ENCODE results near the gene UNK.

The UNK gene

DNA sequence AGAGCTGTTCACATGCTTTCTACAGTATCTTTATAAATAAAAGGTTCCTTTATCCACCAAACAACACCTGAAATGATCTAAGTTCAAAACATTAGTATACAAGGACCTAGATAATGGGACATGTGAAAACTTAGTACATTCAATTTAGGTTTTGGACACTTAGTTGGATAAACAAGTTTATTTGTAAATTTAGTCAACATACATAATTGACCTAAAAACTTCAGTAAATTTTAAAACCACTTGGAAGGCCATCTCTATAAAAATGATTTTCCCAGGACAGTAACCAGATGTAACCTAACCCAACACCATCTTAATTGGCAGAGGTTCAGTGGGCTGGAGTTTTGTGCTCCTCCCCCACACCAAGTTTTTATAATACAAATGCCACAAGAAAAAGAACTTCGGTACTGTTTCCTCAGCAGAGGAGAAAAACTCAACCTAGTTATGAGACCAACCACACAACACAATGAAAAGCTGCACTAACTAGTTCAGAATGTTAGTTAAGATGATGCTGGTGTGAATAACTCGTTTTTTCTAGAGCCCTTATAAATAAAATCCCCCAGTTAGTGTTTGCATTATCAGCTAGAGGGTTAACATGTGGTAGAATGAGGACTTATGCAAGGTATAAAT is 7.2 kb upstream of the UNK start:
- TF ChIP-seq, protein P1, sequence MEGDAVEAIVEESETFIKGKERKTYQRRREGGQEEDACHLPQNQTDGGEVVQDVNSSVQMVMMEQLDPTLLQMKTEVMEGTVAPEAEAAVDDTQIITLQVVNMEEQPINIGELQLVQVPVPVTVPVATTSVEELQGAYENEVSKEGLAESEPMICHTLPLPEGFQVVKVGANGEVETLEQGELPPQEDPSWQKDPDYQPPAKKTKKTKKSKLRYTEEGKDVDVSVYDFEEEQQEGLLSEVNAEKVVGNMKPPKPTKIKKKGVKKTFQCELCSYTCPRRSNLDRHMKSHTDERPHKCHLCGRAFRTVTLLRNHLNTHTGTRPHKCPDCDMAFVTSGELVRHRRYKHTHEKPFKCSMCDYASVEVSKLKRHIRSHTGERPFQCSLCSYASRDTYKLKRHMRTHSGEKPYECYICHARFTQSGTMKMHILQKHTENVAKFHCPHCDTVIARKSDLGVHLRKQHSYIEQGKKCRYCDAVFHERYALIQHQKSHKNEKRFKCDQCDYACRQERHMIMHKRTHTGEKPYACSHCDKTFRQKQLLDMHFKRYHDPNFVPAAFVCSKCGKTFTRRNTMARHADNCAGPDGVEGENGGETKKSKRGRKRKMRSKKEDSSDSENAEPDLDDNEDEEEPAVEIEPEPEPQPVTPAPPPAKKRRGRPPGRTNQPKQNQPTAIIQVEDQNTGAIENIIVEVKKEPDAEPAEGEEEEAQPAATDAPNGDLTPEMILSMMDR (conservative IDR thresholded peaks at IDR 0.05): no peak
- peak overlapping the region; percentile 31; the same call in 1 of the 2 replicates for H3K27ac ChIP-seq

DNA sequence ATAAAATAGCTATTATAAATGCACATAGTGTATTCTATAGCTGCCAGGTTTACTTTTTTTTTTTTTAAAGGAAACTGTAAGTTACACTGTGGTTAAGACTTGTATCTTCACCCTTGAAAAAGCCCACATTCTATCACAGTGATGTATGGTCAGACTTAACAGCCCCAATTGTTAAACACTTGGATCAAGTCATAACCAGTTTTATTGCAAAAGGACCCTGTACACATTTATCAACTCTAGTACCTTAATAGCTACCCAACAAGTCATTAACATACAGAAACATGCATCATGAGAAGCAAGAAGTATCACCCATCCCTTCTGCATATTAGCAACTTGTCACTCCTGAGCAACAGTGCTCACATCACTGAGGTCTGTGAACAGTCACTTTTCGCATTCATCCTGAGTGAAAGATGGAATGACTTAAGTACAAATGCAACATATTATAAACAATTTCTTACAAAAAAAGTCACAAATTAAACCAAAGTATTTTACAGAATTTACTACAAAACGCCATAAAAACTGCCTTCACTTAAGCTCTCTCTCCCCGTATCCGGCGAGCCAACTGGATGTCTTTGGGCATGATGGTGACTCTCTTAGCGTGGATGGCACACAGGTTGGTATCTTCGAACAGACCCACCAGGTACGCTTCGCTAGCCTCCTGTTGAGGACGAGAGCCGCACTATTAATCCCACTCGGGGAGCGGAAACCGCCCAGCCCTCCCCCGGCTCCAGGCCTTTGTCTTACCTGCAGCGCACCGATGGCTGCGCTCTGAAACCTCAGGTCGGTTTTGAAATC is 6.3 kb upstream of the UNK start:
- peak overlapping the region; percentile 94 for H3K27ac ChIP-seq

DNA sequence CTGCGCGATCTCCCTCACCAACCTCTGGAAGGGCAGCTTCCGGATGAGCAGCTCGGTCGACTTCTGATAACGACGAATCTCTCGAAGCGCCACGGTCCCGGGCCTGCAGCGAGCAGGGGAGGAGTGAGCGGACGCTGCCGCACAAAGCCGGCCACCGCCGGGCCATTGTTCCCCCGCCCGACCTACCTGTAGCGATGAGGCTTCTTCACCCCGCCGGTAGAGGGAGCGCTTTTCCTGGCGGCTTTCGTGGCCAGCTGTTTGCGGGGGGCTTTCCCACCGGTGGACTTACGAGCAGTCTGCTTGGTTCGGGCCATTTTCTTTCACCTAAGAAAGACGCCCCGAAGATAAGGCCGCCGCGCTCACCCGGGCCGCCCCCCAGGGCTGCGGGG is 5.8 kb upstream of the UNK start:
- TF ChIP-seq, protein P1 (conservative IDR thresholded peaks at IDR 0.05): peak; percentile 78
- peak overlapping the region; percentile 94 for H3K27ac ChIP-seq

DNA sequence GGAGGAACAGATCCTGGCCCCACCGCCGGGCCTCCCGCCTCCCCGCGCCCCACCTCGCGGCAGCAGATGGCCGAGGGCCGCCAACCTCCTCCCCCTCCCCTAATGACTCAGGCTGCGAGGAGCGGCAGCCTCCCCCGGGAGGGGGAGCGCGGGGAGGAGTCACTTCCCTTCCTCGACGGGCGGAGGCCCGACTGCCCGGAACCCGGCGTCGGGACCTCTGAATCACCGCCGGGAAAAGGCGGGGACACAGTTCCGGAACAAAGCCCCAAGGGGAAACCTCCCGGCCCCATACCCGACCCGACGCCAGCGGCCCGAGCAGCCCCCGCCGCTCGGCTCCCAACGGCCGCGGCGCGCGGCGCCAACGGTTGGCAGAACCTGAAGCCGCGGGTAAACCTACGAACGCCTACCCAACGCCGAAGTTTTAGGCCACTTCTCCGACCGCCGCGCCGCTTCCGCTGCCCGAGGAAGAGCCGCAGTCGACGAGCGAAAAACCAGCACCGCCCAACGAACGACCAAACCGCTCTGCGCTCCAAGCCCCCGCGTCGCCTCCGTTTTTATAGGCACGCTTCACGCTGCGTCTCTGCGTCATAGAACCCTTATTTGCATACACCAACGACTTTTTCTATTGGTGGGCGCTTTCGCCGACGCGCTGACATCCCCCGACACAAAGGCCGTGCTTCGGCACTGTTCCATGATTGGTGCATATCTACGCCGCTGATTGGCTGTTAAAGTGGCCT is 5.2 kb upstream of the UNK start:
- H3K27ac ChIP-seq: peak overlapping the region; percentile 94
- TF ChIP-seq, protein P1 (conservative IDR thresholded peaks at IDR 0.05): peak; percentile 46

DNA sequence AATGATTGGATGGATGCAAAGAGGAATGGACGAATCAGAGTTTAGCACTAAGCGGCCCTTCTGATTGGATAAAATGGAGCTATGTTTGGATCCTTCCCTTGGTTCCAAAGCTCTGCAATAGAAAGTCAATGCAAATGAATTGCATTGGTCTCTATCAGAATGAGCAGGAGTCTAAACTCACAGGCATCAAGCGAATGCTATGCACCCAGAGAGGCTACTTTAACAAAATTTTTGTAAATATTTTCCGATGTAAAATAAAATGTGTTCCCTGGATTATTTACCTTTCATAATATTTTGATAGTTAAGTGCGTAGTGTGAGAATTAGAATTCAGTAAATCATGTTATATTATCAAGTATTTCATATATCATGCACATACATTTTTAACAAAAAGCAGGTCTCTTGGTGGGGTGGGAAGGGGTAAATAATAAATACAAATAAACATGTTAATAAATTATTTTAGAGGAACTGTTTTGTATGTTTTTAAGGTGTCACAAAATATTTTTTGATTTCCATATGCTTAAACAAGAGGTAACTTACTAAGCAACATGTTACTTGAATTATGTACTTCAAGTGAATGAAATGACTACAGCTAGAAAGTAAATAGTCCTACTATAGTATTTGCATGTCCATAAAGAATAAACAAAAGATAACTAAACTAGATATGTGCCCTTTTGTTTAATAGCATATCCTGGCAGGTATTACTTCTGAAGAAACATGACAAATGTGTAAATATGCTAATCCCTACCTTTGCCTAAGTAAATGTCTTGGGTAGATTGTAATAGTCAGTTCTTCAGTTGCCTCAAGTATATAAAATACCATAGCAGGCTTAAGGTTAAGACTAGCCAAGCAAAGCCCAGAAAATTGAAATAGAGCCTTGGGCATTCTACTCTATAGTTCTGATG is 4.4 kb upstream of the UNK start:
- H3K27ac ChIP-seq: peak overlapping the region; percentile 94
- TF ChIP-seq, protein P1 (conservative IDR thresholded peaks at IDR 0.05): no peak

DNA sequence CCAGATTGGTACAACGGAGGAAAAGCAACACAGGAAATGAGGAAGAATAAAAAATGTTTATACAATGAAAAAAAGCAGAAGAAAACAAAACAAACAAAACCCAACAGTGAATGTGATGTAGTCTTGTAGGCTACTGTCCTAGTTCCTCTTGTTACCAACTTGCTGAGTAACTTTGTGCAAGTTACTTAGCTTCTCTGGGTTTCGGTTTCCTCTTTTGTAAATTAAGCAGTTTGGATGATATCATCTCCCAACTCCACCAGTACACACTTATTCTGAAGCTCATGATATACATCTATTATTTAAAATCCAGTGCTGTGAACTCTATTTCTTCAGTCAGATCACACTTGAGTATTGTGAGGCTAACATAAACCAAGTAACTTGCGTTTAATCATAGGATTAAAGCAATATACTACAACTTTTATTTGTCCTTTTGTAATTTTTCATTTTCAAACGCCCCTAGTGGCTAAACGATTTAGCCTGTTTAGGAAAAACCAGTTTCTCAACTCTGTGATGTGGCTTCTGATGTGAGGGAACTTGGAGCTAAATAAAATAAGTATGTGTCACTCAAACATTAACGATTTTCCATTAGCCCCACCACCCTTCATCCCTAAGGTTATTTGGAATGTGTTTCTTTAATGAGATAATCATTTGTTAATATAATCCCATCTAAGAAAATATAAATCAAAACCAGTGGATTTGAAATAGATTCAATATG is 1.4 kb upstream of the UNK start:
- H3K27ac ChIP-seq: peak overlapping the region; percentile 97
- TF ChIP-seq, protein P1 (conservative IDR thresholded peaks at IDR 0.05): peak; percentile 81
